NCI-H446 (cell line): ENCODE results near the gene SETSIP.
"Not testable (repeated sequence)": the region's sequence is repeated elsewhere in the genome, so short reads cannot be mapped to it uniquely, and the experiment has no call there.

Experiments
- DNase-seq, 2 experiments: peaks; one replicate each; lab custom pipeline; 2025; lab: John Stamatoyannopoulos, UW

Gene SETSIP, protein sequence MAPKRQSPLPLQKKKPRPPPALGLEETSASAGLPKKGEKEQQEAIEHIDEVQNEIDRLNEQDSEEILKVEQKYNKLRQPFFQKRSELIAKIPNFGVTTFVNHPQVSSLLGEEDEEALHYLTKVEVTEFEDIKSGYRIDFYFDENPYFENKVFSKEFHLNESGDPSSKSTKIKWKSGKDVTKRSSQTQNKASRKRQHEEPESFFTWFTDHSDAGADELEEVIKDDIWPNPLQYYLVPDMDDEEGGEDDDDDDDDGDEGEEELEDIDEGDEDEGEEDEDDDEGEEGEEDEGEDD

DNA sequence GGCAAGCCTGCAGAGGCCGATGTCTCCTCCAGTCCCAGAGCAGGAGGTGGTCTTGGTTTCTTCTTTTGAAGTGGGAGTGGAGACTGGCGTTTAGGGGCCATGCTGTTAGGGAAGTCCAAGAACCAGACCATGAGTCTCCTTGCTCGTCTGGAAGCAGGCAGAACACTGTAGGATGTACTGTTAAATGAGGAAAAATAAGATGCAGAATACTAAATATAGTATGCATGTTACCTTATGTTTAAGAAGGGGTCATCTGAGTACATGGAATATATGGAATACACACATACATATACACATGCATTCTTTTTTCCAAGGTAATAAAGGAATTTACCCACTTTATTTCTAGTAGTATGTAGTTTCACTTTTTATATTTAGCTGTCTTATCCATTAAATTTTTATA lies at the start of gene SETSIP:
Gene SETSIP (minus strand): TSS at position 101 of the 400 bp plus-strand sequence. CDS start 0 bp downstream, at position 101.
- no peak for DNase-seq

DNA sequence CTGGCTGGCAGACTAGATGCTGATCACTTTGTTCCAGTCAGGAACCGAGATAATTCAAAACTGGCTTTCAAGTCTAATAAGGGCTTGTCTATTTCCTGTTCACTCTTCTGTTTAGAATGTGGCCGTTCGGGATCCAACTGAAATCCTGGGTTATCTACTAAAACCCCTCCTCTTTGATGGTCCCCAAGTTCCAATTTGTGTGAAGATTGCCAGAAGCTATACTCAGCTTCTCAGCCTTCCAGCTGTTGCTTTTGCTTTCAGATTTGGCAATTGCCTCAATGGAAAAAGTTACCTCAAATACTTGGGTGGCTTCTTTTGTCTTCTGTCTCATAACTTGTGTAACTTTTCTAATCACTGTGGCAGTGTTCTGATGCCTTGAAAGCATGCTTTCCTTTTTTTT lies 48.7 kb upstream of the SETSIP start:
- no peak for DNase-seq

DNA sequence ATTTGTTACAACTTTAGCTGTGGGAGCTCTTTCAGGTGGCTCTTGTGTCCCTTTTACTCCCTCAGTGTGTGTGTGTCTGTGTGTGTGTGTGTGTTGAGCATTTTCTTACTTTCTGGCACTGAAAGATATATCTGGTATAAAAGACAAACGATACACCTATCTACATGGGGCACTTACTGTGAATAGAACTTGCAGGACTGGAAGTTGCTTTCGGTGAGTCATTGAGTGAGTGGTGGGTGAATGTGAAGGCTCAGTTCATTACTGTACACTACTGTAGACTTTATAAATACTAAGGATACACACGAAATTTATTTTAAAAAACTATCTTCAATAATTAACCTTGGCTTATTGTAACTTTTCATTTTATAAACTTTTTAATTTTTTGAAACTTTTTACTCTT lies 43.6 kb upstream of the SETSIP start:
- no peak for DNase-seq

DNA sequence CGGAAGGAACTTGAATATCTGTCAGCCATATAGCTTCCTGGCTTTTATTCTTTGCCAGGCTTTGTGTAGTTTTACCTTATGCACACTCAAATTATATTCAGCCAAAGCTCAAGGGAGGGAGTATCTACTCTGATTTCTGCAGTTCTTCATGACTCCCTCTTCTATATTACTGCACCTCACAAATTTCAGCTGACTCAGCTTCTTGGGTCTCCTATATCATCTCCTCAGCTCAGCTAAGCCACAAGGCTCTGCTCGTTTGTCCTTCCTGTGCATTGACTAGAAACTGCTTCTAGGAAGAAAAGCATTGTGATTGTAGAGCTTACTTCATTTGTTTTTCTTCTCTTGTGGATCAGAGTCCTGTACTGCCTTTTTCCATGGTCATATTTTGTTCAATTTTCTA lies 42.3 kb upstream of the SETSIP start:
- no peak for DNase-seq

DNA sequence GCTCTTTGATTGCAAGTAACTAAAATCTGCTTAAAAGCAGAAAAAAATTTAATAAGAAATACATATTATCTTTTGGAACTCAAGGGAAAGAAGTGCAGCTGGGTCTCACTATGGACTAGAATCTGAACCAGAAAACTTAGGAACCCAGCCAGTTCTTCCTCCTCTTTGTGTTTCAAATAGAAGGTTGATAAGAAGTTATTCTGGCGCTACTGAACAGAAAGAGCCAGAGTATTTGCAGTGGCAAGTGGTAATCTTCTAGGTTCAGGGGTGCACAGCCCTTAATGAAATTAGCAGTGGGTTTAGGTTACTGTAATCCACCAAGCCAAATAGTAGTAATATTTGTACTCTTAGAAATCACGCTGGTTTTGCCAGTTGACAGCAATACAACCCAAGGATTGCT lies 33.4 kb upstream of the SETSIP start:
- no peak for DNase-seq

DNA sequence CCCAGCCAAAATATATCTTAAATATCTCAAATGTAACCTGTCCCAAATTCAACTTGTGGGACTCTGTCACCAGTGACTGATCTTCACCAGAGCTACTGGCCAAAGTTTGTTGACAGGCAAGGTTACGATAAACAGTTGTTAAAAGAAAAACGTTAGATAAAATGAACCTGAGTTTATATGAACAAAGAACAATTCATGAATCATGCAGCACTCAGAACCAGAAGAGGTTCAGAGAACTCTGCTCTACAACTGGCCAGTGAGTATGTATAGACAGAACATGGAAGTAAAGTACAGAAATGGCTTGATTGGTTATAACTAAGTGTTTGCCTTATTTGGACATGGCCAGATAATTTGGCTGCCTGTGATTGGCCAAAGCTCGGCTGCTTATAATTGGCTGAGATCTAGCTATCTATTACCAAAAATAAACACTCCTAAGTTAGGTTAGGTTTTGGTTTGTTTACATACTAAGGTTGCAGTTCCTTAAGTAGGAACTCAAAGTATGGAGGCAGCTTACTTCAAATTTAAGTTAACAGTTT lies 30.4 kb upstream of the SETSIP start:
- DNase-seq, result no peak

DNA sequence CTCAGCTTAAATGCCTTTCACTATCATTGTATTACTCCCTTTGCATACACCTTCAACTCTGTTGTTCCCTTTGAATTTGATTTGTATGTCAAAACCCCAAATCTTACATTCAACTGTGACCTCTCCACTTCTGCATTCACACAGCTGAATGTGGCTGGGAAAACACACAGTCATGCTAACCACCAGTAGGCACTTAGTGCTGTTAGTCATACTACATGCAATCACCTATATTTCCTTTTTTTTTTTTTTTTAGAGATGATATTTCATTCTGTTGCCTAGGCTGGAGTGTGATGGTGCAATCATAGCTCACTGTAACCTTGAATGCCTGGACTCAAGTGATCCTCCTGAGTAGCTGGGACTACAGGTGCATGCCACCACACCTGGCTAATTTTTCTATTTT lies 21.1 kb upstream of the SETSIP start:
- no peak for DNase-seq

DNA sequence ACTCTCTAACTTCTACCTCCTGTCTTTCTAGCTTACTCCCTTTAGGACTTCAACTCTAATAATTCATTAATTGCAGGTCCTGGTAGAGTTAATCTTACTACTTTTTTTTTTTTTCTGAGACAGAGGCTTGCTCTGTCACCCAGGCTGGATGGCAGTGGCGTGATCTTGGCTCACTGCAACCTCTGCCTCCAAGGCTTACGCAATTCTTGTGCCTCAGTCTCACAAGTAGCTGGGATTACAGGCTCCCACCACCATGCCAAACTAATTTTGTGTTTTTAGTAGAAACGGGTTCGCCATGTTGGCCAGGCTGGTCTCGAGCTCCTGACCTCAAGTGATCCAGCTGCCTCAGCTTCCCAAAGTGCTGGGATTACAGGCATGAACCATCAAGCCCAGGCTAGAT lies 20.7 kb upstream of the SETSIP start:
- DNase-seq, result no peak

DNA sequence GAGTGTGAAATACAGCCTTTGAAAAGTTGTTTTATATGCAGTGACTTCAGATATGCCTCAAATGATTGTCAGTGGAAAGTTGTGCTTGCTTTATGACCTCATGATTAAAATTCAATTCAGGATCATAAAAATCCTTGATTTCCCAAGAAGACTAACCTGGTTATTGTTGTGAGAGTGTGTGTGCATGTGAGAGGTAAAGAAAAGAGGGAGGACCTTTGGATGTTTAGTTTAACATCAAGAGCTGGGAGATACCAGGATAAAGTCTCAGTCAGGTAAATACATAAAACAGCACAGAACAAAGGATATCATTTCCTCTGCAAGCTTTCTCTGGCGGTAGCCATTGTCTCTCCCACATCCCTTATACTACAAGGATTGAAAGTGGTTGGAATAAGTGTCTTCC lies 19.4 kb upstream of the SETSIP start:
- no peak for DNase-seq

DNA sequence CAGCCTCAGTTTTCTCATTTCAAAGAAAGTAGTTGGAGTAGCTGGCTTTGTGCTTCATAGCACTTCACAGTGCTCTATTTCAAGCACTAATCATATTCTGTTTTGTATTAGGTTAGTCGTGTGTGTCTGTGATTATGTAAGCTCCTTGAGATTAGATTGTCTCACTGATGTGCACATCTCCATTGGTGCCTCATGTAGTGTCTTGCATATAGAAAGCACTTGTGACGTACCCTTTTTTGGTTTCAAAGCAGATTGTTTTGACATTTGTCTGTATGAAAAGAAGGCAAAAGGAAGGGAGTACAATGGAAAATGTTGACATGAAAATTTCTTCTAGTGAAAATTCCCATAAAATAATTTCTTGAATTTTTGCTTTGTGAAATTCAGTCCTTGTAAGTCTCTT lies 18.9 kb upstream of the SETSIP start:
- no peak for DNase-seq

DNA sequence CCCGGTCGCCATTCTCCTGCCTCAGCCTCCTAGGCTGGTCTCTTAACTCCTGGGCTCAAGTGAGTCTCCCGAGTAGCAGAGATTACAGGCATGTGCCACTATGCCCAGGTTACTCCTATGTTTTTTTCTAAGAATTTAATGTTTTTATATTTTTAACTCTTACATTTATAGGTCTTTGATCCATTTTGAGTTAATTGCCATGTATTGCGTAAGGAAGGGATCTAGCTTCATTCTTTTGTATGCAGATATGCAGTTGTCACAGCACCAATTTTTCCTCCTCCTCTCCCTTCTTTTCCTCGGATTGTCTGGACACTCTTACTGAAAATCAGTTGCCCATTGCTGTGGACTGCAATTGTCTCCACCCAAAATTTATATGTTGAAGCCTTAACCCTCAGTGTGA lies 16.4 kb upstream of the SETSIP start:
- no peak for DNase-seq

DNA sequence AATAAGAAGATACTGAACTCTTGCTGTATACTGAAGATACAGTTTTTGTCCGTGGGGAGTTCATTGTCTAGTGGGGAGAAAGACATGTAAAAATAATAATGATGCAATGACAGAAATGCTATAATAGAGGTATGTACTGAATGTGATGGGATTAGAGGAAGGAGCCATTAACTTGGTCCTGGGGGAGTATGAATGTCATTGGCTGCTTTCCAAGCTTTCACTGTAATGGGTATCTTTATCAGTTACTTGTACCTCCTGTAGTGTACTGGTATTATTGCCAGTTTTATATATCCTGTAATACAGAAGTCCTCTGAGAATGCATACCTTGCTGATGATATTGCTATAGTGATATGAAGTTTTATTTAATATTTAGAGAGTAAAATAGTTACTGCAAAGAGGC lies 12.3 kb upstream of the SETSIP start:
- no peak for DNase-seq

DNA sequence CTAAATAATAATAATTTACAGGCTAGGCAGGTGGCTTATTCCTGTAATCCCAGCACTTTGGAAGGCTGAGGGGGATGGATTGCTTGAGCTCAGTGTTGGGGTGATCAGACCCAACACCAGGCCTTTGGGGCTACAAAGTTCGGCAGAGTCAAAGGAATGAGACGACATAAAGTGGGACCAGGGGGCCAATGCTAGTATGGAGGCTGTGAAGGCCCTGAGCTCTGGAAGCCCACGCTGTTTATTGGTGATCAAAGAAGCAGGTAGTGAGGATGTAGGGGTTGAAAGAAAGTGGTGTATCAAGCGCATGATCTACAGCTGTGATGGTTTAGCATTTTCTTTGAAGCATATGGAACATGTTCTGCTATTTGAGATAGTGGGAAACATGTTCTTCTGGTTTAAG lies 10.5 kb upstream of the SETSIP start:
- no peak for DNase-seq

DNA sequence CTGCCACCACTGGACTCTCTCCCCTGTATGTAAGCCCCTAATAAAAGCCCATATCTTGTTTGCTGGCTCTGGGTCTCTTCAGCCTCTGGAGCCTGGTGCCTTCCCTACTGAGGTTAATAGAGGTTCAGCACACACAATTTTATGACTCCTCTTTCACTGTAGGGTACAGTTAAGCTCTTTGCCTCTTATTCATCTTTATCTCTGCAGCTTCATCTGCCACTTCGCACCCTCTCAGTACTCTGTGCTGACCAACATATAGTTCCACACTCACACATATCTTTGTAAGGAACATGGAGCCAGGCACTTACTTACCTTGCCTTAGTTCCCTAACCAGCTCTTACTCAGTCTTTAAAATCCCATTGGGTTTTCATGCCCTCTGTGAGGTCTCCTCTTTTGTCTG lies 9.4 kb upstream of the SETSIP start:
- no peak for DNase-seq

DNA sequence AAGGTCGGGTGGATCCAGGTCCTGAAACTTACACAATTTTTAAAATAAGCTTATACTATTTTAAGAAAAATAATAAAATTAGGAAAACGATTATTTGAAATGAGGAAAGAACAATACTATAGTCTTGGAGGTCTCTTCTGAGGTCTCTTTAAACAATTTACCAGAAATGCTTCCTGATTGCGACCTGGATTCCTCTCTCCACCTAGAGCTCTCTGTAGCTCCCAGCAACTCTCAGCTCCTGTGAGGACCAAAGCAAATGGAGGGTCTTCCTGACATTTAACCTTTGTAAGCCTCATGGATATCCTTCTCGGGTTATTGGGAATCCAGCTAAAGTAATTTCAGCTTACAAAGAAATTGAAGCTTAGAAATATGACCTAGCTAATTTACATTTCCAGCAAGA lies 5.8 kb upstream of the SETSIP start:
- DNase-seq, result no peak

DNA sequence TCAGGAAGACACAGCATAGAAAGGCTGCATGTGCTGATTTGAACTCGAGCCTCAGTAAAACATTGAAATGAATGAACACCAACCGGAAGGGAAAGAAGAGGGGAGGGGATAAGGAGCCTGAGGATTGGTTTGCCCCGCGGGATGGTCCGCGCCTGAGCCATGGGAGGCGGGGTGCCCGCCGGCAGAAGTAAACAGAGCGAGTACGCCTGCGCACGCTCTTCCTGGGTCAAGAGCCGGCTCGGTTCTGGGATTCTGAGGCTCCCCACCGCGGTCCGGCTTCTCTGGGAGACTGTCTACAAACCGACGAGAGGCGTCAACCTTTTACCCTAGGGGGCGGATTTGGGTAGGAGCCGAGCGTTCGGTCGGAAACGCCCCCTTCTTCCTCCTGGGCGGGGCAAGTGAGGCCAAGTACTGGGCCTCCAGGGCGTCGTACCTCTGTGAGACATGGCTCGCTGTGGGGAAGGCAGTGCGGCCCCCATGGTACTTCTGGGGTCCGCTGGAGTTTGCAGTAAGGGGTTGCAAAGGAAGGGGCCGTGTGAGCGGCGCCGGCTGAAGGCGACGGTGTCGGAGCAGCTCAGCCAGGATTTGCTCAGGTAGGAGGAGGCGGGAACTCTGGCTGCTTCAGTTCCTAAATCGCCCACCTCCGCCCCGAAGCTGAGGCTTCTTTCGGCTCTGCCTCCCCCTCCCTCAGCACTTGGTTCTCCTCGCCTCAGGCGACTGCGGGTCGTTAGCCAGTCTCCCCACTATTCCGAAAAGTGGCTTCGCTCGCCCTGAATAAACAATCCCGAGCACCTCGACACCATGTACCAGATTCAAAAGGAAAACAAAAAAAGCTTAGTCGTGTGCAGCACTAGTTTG lies 5.1 kb upstream of the SETSIP start, which contains the start of gene BTBD8:
Gene BTBD8 (plus strand): TSS at position 218 of the 858 bp plus-strand sequence. CDS start 227 bp downstream, at position 445.
- DNase-seq, result peak; percentile 39 to 70

DNA sequence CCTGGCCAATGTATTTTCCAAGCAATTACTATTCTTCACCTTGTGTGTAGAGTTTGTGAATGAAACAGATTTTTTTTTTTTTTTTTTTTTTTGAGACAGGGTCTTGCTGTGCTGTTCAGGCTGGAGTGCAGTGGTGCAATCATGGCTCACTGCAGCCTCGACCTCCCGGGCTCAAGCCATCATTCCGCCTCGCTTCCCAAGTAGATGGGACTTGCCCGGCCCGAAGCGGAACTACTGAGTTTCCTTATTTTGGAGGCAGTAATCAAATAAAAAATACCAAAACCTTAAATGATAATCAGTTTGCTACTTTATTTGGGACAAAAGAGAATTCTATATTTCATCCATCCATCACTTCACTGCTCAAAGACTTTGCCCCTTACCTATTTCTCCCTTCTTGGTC lies 4.2 kb upstream of the SETSIP start:
- no peak for DNase-seq

DNA sequence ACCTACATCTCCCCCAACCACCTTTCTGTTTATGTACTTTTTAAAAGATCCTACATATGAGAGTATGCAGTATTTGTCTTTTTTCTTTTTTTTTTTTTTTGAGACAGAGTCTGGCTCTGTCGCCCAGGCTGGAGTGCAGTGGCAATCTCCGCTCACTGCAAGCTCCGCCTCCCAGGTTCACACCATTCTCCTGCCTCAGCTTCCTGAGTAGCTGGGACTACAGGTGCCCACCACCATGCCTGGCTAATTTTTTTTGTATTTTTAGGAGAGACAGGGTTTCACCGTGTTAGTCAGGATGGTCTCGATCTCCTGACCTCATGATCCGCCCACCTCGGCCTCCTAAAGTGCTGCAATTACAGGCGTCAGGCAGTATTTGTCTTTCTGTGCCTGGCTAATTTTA lies 2.9 kb upstream of the SETSIP start:
- not testable (repeated sequence) for DNase-seq

DNA sequence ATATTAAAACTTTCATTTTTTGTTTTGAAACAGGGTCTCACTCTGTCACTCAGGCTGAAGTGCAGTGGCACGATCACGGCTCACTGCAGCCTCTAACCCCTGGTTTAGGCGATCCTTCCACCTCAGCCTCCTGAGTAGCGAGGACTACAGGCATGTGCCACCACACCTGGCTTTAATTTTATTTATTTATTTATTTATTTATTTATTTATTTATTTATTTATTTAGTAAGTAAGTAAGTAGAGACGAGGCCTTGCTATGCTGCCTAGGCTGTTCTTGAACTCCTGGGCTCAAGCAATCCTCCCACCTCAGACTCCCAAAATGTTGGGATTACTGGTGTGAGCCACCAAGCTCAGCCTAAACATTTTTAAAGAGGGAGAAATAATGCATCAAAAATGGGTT lies 1.2 kb upstream of the SETSIP start:
- DNase-seq, result no peak

DNA sequence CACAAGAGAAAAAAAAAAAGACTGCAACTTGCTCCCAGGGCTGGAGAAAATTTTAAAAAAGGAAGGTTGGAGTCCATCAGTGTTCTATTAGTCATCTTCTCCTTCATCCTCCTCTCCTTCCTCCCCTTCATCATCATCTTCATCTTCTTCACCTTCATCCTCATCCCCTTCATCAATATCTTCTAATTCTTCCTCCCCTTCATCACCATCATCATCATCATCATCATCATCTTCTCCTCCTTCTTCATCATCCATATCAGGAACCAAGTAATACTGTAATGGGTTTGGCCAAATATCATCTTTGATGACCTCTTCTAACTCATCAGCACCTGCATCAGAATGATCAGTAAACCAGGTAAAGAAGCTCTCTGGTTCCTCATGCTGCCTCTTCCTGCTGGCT lies 765 bp downstream of the SETSIP start:
- DNase-seq, result not testable (repeated sequence)

DNA sequence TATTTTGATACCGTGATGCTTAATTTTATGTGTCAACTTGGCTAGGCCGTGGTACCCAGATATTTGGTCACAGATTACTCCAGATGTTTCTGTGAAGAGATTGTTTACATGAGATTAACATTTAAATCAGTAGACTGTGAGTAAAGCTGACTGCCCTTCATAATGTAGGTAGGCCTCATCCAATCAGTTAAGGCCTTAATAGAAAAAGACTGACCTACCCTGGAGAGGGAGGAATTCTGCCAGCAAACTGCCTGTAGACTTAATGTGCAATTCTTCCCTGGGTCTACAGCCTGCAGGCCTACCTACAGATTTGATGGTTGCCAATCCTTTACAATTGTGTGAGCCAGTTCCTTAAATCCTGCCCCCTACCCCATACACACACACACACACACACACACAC lies 4.3 kb downstream of the SETSIP start:
- no peak for DNase-seq

DNA sequence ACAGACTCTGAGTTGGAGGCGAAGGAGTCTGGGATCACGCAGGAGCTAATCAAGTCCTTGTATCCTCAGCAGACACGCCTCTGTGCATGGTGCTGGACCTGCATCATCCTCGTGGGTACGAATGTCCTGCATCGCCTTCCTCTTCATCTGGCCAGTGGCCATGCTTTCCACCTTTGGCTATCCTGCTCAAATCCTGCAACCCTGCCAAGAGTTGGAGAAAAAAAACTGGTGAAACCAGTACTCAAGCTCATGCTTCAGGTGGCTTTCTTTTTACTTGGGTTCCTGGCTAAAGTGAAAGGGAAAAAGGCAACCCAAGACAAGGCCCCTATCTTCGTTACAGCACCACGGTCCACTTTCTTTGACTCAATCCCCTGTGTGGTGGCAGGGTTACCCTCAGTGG lies 8.9 kb downstream of the SETSIP start:
- no peak for DNase-seq

DNA sequence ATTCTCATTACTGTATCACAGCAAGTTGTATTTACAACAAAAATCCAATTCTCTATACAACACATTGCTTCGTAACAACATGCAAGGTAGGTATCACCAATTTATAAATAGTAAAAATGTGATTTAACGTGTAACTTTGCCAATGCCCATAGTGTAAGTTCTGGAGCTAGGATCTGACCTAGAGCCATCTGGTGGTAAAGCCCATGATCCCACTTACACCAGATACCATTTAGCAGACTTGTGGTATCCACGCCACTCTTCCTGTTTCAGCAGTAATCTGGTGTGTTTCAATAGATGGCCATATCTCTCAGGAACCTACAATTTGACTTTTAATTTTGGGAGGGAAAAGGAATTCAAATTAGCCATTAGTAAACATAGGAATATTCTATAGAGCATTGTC lies 10.2 kb downstream of the SETSIP start:
- no peak for DNase-seq
